Measurements from ENCODE around the gene DBNL.
"Not testable (repeated sequence)": the region's sequence is repeated elsewhere in the genome, so short reads cannot be mapped to it uniquely, and the experiment has no call there.

- not testable (repeated sequence) for TF ChIP-seq REST (IDR thresholded peaks at IDR 0.05; ENCODE audit: insufficient read depth in 1 of 2, low read depth in 2 of 2, low read length in 1 of 2); TCF7L2 (IDR thresholded peaks at IDR 0.05; ENCODE audit: low read depth, low read length)
These were observed 5.4 kb upstream of the DBNL start for GRCh38 chr7:44038961-44039558.
